Measurements from ENCODE around the gene C16orf46. TPM values are rescaled to one million over a fixed set of nuclear protein-coding genes. Genes with fewer than 3 reads are reported as not detected.
"Not testable (repeated sequence)": the region's sequence is repeated elsewhere in the genome, so short reads cannot be mapped to it uniquely, and the experiment has no call there.

Gene C16orf46
- total and polyA plus RNA-seq, 9 donors, result 0.36 to 3.8 (median 0.82) TPM; not detected in 1

- Histone ChIP-seq H3K27ac (no peak overlapping the region), H3K27me3 (no peaks in the 10 kb centered on the region), H3K9me3 (no peaks in the 10 kb centered on the region), H3K4me1 (ENCODE audit: insufficient read depth) (no peaks in the 10 kb centered on the region), H3K36me3 (no peaks in the 10 kb centered on the region), H3K4me3 (no peak overlapping the region)
- TF ChIP-seq EP300 (IDR thresholded peaks at IDR 0.05) (no peak), POLR2A (IDR thresholded peaks at IDR 0.05) (no peak), CTCF (IDR thresholded peaks at IDR 0.05) (no peak)
- intact Hi-C loops (cut with DNase I), result no loop called here
- 79 to 91% (median 85%) methylated on average over 9 of the region's 9 CpGs for WGBS, 3 donors
- DNase-seq, result no peak
These were observed 39.2 kb upstream of the C16orf46 start for GRCh38 chr16:81116285-81116684.

- Histone ChIP-seq H3K9me3 (no peaks in the 10 kb centered on the region), H3K27me3 (no peaks in the 10 kb centered on the region), H3K36me3 (no peaks in the 10 kb centered on the region), H3K27ac (no peak overlapping the region), H3K4me3 (no peak overlapping the region), H3K4me1 (ENCODE audit: insufficient read depth) (no peaks in the 10 kb centered on the region)
- intact Hi-C loops (cut with DNase I), result no loop called here
- 92 to 94% (median 94%) methylated on average over 4 of the region's 4 CpGs for WGBS, 3 donors
- no peak for TF ChIP-seq CTCF (IDR thresholded peaks at IDR 0.05)
- TF ChIP-seq POLR2A (IDR thresholded peaks at IDR 0.05), result no peak
- no peak for TF ChIP-seq EP300 (IDR thresholded peaks at IDR 0.05)
- DNase-seq, result no peak
These were observed 35.4 kb upstream of the C16orf46 start for GRCh38 chr16:81112453-81112852.

GRCh38 chr16:81109274-81109673 lies 32.2 kb upstream of the C16orf46 start:
- H3K9me3 ChIP-seq; H3K36me3 ChIP-seq; DNase-seq; intact Hi-C loops (cut with DNase I); H3K4me1 ChIP-seq (ENCODE audit: insufficient read depth); H3K27ac ChIP-seq; H3K27me3 ChIP-seq; H3K4me3 ChIP-seq: not testable (repeated sequence)
- WGBS, 3 donors, result 92 to 98% (median 96%) methylated on average over 6 of the region's 6 CpGs

- no peak for DNase-seq
- intact Hi-C loops (cut with DNase I), result no loop called here
- WGBS, 3 donors, result 77 to 86% (median 80%) methylated on average over 11 of the region's 11 CpGs
- no peak for TF ChIP-seq CTCF (IDR thresholded peaks at IDR 0.05)
- TF ChIP-seq EP300 (IDR thresholded peaks at IDR 0.05), result no peak
- no peak for TF ChIP-seq POLR2A (IDR thresholded peaks at IDR 0.05)
- no peaks in the 10 kb centered on the region for H3K9me3 ChIP-seq
- no peak overlapping the region for H3K4me3 ChIP-seq
- H3K36me3 ChIP-seq, result no peaks in the 10 kb centered on the region
- H3K27ac ChIP-seq, result no peak overlapping the region
- no peaks in the 10 kb centered on the region for H3K27me3 ChIP-seq
- H3K4me1 ChIP-seq (ENCODE audit: insufficient read depth), result no peaks in the 10 kb centered on the region
These were observed 30.5 kb upstream of the C16orf46 start for GRCh38 chr16:81107511-81107910.

GRCh38 chr16:81106826-81107503 lies 29.9 kb upstream of the C16orf46 start:
- no peak for DNase-seq
- intact Hi-C loops (cut with DNase I), result no loop called here
- Histone ChIP-seq H3K4me3 (no peak overlapping the region), H3K27me3 (no peaks in the 10 kb centered on the region), H3K36me3 (no peaks in the 10 kb centered on the region), H3K27ac (no peak overlapping the region), H3K4me1 (ENCODE audit: insufficient read depth) (no peaks in the 10 kb centered on the region), H3K9me3 (no peaks in the 10 kb centered on the region)
- WGBS, 3 donors, result 46 to 84% (median 65%) methylated on average over 8 of the region's 8 CpGs
- TF ChIP-seq POLR2A (IDR thresholded peaks at IDR 0.05), result no peak
- no peak for TF ChIP-seq CTCF (IDR thresholded peaks at IDR 0.05)
- TF ChIP-seq EP300 (IDR thresholded peaks at IDR 0.05), result no peak

Measured in ovary (tissue), 9 donors.